Measurements from ENCODE around the gene SYT7.
"Not testable (repeated sequence)": the region's sequence is repeated elsewhere in the genome, so short reads cannot be mapped to it uniquely, and the experiment has no call there.

SYT7 gene

GRCh38 chr11:61494381-61494961 is 86.4 kb downstream of the SYT7 start:
- DNase-seq: no peak

GRCh38 chr11:61491736-61492395 is 89.0 kb downstream of the SYT7 start:
- DNase-seq: no peak

GRCh38 chr11:61489833-61490721 is 90.8 kb downstream of the SYT7 start:
- no peak for DNase-seq

GRCh38 chr11:61488651-61489291 is 92.1 kb downstream of the SYT7 start:
- DNase-seq: no peak

- DNase-seq: no peak
Measured at GRCh38 chr11:61487342-61488025, 93.4 kb downstream of the SYT7 start.

- no peak for DNase-seq
Measured at GRCh38 chr11:61486779-61487178, 94.1 kb downstream of the SYT7 start.

- DNase-seq: no peak
Measured at GRCh38 chr11:61486011-61486620, 94.8 kb downstream of the SYT7 start.

GRCh38 chr11:61485080-61485479 is 95.8 kb downstream of the SYT7 start:
- DNase-seq: no peak

GRCh38 chr11:61484541-61484940 is 96.3 kb downstream of the SYT7 start:
- no peak for DNase-seq

- no peak for DNase-seq
Measured at GRCh38 chr11:61482513-61482912, 98.4 kb downstream of the SYT7 start.

- no peak for DNase-seq
Measured at GRCh38 chr11:61481806-61482205, 99.1 kb downstream of the SYT7 start.

GRCh38 chr11:61480994-61481335 is 99.9 kb downstream of the SYT7 start:
- DNase-seq: no peak

GRCh38 chr11:61480261-61480993 is 100.4 kb downstream of the SYT7 start:
- DNase-seq: no peak

- DNase-seq: not testable (repeated sequence)
Measured at GRCh38 chr11:61479360-61480058, 101.4 kb downstream of the SYT7 start.

GRCh38 chr11:61477727-61478148 is 103.1 kb downstream of the SYT7 start:
- no peak for DNase-seq

- no peak for DNase-seq
Measured at GRCh38 chr11:61477126-61477525, 103.8 kb downstream of the SYT7 start.

GRCh38 chr11:61476371-61476770 is 104.5 kb downstream of the SYT7 start:
- no peak for DNase-seq

- no peak for DNase-seq
Measured at GRCh38 chr11:61475433-61475832, 105.4 kb downstream of the SYT7 start.

- DNase-seq: no peak
Measured at GRCh38 chr11:61474013-61474643, 106.7 kb downstream of the SYT7 start.

GRCh38 chr11:61473370-61474012 is 107.4 kb downstream of the SYT7 start:
- no peak for DNase-seq
